HFFc6 (cell line): ENCODE measurements around the gene COL7A1. TPM values are rescaled to one million over a fixed set of nuclear protein-coding genes. Genes with fewer than 3 reads are reported as not detected.

Source experiments
- DNase-seq: peaks from one replicate; pipeline ENCODE4 v3.0.0-alpha.2; 2018
- H3K27ac Mint-ChIP-seq: 2 replicates; pipeline ENCODE4 v1.8.0; 2020; ENCODE audit warnings: mild to moderate bottlenecking, mixed read lengths
- H3K27me3 Mint-ChIP-seq: 2 replicates; pipeline ENCODE4 v1.8.0; 2021; ENCODE audit warnings: mild to moderate bottlenecking, moderate library complexity, mixed read lengths; ENCODE audit not compliant: insufficient read depth
- H3K36me3 Mint-ChIP-seq: 2 replicates; pipeline ENCODE4 v1.8.0; 2021; ENCODE audit warnings: low read depth, mixed read lengths
- H3K4me1 Mint-ChIP-seq: 2 replicates; pipeline ENCODE4 v1.8.0; 2020; ENCODE audit warnings: low read depth, mixed read lengths
- H3K4me3 Mint-ChIP-seq: 2 replicates; pipeline ENCODE4 v1.8.0; 2020; ENCODE audit warnings: mild to moderate bottlenecking, moderate library complexity, mixed read lengths
- H3K9me3 Mint-ChIP-seq: 2 replicates; pipeline ENCODE4 v1.8.0; 2020; ENCODE audit warnings: mild to moderate bottlenecking, mixed read lengths
- CTCF ChIP-seq: fragments of 200-600 bp; sonication (generic); IDR thresholded peaks from 2 replicates; pipeline ENCODE4 v1.5.0; 2021; ENCODE audit warnings: antibody characterized with exemption, mild to moderate bottlenecking
- total RNA-seq, 6 experiments: library from RNA; stranded (reverse); fragmentation: NEBNext Ultra II Directional; extraction: Animal tissue kit (Norgen Biotek cat#: 25700); gene quantifications; 2 replicates in 1 of 6; 3 replicates in 5 of 6; pipeline ENCODE4 v1.2.3, GENCODE V29; 2021

Gene COL7A1
- total RNA-seq, 6 experiments from 2014 or later: 74.9 to 113 (median 80.8) TPM

GRCh38 chr3:48597408-48597800 is 2.3 kb upstream of the COL7A1 start:
- H3K27ac Mint-ChIP-seq: peak overlapping the region; percentile 93
- TF ChIP-seq CTCF: no peak
- H3K9me3 Mint-ChIP-seq: no peaks in the 10 kb centered on the region
- H3K4me3 Mint-ChIP-seq: 0 out of 2 replicates have a peak overlapping the region, but pooled peaks have one; percentile 34
- no peak for DNase-seq
- peaks cover 2% of the 10 kb centered on the region for H3K27me3 Mint-ChIP-seq
- peaks cover 80% of the 10 kb centered on the region for H3K4me1 Mint-ChIP-seq
- H3K36me3 Mint-ChIP-seq: peaks cover 34% of the 10 kb centered on the region

GRCh38 chr3:48596676-48597407 is 1.7 kb upstream of the COL7A1 start:
- peaks cover 30% of the 10 kb centered on the region for H3K36me3 Mint-ChIP-seq
- H3K9me3 Mint-ChIP-seq: no peaks in the 10 kb centered on the region
- peaks cover 80% of the 10 kb centered on the region for H3K4me1 Mint-ChIP-seq
- no peak for DNase-seq
- peaks cover 2% of the 10 kb centered on the region for H3K27me3 Mint-ChIP-seq
- peak overlapping the region; percentile 93 for H3K27ac Mint-ChIP-seq
- no peak for TF ChIP-seq CTCF
- 0 out of 2 replicates have a peak overlapping the region, but pooled peaks have one; percentile 34 for H3K4me3 Mint-ChIP-seq

- Mint-ChIP-seq H3K27me3 (peaks cover 2% of the 10 kb centered on the region), H3K9me3 (no peaks in the 10 kb centered on the region), H3K4me3 (peak overlapping the region; percentile 90), H3K27ac (peak overlapping the region; percentile 93), H3K4me1 (peaks cover 81% of the 10 kb centered on the region), H3K36me3 (peaks cover 30% of the 10 kb centered on the region)
- no peak for TF ChIP-seq CTCF
- no peak for DNase-seq
These were observed 1.0 kb upstream of the COL7A1 start for GRCh38 chr3:48596157-48596556.

GRCh38 chr3:48595526-48596121 is 495 bp upstream of the COL7A1 start:
- Mint-ChIP-seq H3K4me3 (peak overlapping the region; percentile 90), H3K27ac (peak overlapping the region; percentile 93), H3K4me1 (peaks cover 82% of the 10 kb centered on the region), H3K36me3 (peaks cover 30% of the 10 kb centered on the region), H3K27me3 (peaks cover 2% of the 10 kb centered on the region), H3K9me3 (no peaks in the 10 kb centered on the region)
- no peak for TF ChIP-seq CTCF
- peak; percentile 97 for DNase-seq

- H3K36me3 Mint-ChIP-seq: peaks cover 33% of the 10 kb centered on the region
- H3K27me3 Mint-ChIP-seq: peaks cover 2% of the 10 kb centered on the region
- H3K4me3 Mint-ChIP-seq: peak overlapping the region; percentile 90
- peak overlapping the region; percentile 93 for H3K27ac Mint-ChIP-seq
- H3K9me3 Mint-ChIP-seq: no peaks in the 10 kb centered on the region
- no peak for TF ChIP-seq CTCF
- H3K4me1 Mint-ChIP-seq: peaks cover 76% of the 10 kb centered on the region
- peak; percentile 59 for DNase-seq
These were observed 596 bp downstream of the COL7A1 start for GRCh38 chr3:48594417-48595049.
